GM18505 (cell line): ENCODE measurements around the gene NGEF.
"Not testable (repeated sequence)": the region's sequence is repeated elsewhere in the genome, so short reads cannot be mapped to it uniquely, and the experiment has no call there.

Experiments used
- ATAC-seq: cut with Tn5 transposase; IDR thresholded peaks from one replicate; pipeline ENCODE4 v1.9.1; 2021; ENCODE audit not compliant: unreplicated experiment
- POLR2A ChIP-seq: IDR thresholded peaks from 4 replicates; pipeline ENCODE4 v1.6.1; 2011; ENCODE audit warnings: borderline replicate concordance; ENCODE audit not compliant: insufficient read depth, insufficient read length; ENCODE audit errors: extremely low read depth

NGEF gene

DNA sequence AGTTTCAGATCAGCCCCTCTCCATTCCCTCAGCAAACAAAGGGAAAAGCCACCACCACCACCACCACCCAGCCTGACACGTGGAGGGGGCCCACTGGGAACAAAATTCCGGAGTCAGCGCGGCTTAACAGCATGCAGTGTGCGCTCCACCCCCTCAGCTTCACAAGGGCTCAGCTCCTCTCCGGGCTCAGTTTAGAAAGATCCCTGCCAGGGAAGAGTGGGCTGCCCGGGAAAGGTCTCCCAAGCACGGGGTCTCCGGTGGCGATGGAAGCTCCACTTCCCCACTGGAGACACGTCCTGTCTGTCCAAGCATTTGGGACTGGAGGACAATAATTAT, 87.3 kb downstream of the NGEF start:
- TF ChIP-seq POLR2A = no peak
- no peak for ATAC-seq

DNA sequence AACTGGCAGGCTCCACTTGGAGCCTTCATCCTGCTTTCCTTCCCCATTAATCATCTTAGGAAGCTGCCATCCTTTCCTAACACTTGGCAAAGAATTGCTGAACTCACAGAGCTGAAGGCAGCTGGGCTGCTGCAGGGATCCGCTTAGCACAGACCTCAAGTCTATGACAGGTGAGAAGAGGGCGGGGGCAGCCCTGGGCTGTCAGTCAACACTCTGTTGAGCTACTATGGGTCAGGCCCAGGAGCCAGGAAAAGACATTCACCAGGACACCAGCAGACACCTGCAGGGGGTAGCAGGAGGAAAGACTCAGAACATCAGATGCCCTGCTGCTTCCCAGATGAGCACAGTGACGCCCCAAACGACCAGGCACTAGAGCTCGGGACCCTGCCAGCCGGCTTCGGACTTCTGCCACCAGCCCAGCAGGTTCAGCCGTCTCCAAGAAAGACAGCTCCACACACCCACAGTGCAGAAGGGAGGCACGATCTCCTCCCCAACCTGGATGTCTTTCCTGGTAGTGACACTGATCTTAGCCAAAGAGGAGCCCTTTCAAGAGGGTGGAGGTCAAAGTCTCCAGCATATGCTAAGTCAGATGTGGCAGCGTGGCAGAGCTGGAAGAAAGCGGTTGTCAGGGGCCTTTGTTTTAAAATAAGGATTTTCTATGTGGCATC, 87.8 kb downstream of the NGEF start:
- ATAC-seq = no peak
- TF ChIP-seq POLR2A = no peak

DNA sequence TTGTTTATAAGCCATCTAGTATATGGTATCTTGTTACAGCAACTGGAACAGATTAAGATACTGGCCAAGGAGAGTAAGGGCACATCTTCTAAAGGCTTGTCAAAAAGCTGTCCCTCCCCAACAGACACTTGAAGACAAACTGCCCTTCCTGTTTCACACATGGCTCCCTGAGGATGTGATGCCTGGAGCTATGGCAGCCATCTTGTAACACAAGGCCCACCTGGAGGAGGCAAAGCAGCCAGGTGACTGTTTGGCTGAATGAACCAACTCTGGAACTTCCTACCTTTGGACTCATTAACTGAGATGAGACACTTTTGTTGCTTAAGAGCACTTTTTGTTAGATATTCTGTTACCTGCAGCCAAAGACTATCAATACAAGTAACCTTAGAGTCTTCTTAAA, 88.6 kb downstream of the NGEF start:
- TF ChIP-seq POLR2A = no peak
- ATAC-seq = no peak

DNA sequence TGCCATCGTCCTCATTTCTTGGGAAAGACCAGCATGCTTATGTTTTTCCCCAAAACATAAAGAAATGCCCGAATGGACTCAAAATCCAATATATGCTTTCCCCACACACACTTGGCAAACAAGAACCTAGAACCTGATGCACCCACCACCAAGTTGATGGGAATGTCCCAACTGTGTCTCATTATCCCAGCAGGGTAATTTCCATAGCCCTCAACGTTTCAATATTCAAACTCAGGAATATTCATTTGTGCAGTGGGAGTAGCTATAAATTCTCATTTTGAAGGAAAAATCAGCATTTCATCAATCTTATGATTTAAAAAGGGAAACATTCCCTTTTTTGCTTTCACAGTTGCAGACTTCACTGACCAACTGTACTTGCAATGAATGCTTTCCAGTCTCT, 92.3 kb downstream of the NGEF start:
- TF ChIP-seq POLR2A = no peak
- no peak for ATAC-seq

DNA sequence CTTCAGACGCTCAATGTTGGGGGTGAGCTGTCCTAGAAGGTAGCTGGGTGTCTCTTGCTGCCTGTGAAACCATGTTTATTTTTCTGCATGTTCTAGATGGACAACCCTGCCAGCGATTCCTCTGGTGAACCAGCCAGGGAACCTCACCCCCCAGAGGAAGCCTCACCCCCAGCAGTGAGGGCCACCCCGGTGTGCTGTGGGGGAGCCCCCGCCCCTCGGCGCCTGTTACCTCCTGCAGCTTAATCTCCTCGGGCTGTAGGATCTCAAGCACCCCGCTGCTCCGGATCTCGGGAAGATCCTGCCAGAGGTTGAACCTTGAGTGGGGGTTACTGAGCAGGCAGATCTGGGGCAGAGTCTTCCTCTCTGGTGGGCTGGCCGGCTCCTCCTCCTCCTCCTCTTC, 93.0 kb downstream of the NGEF start:
- no peak for ATAC-seq
- TF ChIP-seq POLR2A = no peak

DNA sequence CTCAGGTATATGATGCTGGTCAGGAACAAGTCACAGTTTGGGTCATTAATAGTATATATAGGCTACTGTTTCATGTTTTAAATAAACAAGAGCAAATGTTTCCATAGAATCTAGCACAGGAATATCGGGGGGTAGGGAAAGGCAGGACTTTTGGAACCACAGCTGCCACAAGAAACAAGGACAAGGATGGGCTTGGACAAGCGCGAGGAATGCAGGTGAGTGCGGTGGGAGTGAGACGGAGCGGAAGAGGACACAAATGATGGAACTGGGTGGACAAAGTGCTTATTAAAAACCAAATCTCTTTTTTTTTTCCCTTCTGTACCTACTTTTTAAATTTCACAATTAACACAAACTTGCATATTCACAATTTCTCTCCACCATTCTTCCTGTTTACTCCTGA, 93.9 kb downstream of the NGEF start:
- ATAC-seq = no peak
- TF ChIP-seq POLR2A = no peak

DNA sequence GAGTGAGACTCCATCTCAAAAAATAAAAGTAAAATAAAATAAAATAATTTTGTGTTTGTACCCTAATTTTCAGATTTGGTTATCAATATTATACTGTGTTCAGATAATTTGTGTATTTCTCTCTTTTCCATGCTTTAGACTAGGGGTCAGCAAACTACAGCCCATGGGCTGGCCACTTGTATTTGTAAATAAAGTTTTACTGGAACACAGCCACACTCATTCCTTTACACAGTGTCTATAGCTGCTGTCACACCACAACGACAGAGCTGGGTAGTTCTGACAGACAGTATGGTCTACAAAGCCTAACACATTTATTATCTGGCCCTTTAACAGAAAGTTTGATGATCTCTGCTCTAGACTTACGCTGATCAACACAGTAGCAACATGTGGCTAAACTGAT, 99.2 kb downstream of the NGEF start:
- TF ChIP-seq POLR2A = no peak
- ATAC-seq = no peak

DNA sequence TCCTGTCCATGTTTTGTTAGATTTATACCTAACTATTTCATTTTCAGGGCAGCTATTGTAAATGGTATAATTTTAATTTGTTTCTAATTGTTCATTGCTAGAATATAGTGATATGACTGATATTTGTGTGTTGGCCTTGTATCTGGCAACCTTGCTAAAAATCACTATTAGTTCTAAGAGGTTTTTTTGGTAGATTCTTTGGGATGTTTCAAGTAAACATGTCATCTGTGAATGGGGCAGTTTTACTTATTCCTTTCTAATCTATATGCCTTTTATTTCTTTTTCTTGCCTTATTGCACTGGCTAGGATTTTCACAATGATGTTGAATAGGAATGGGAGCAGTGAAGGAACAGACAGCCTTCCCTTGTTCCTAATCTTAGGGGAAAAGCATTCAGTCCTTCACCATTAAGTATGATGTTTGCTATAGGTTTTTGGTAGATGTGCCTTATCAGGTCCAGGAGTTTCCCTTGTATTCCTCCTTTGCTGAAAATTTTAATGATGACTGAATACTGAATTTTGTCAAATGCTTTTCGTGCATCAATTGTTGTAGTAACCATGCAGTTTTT, 101.3 kb downstream of the NGEF start:
- no peak for TF ChIP-seq POLR2A
- no peak for ATAC-seq

DNA sequence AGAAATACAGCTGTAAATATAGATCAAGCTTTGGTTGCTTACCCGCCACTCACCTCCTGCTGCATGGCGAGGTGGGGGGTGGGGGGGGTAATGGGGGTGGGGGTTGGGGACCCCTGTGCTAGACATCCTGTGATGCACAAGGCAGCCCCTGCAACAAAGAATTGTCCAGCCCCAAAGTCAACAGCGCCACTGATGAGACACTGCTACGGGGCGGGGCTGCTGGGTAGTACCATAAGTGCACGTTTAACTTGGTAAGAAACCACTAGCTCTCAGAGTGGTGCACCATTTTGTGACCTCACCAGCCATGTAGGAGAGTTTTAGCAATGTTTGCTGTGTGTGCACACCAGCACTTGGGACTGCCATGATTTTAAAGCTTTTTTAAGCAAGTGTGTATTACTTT, 102.7 kb downstream of the NGEF start:
- TF ChIP-seq POLR2A = no peak
- ATAC-seq = no peak

DNA sequence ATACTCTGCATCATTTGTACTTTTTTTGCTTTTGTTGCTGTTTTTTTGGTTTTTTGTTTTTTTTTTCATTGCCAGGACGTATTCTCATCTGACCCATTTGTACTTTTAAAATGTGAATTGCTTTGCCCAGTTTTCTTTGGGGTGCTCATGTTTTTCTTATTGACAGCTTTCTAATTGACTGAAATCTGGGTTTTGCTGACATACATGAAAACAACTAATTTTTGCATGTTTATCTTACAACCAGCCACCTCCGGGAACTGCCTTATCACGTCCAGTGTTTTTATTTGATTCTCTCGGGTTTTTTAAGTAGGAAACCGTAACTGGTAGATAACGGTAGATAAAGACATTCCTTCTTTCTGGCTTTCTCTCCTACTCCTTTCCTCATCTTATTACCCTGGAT, 104.4 kb downstream of the NGEF start:
- TF ChIP-seq POLR2A = no peak
- ATAC-seq = no peak

DNA sequence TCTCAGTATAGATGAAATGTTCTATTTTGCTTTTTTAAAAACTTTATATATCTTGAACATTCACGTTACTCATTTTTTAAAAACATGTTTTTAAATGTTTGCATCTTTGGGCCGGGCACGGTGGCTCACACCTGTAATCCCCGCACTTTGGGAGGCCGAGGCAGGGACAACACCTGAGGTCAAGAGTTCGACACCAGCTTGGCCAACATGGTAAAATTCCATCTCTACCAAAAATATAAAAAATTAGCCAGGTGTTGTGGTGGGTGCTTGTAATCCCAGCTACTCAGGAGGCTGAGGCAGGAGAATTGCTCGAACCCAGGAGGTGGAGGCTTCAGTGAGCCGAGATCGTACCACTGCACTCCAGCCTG, 105.4 kb downstream of the NGEF start:
- ATAC-seq = not testable (repeated sequence)

DNA sequence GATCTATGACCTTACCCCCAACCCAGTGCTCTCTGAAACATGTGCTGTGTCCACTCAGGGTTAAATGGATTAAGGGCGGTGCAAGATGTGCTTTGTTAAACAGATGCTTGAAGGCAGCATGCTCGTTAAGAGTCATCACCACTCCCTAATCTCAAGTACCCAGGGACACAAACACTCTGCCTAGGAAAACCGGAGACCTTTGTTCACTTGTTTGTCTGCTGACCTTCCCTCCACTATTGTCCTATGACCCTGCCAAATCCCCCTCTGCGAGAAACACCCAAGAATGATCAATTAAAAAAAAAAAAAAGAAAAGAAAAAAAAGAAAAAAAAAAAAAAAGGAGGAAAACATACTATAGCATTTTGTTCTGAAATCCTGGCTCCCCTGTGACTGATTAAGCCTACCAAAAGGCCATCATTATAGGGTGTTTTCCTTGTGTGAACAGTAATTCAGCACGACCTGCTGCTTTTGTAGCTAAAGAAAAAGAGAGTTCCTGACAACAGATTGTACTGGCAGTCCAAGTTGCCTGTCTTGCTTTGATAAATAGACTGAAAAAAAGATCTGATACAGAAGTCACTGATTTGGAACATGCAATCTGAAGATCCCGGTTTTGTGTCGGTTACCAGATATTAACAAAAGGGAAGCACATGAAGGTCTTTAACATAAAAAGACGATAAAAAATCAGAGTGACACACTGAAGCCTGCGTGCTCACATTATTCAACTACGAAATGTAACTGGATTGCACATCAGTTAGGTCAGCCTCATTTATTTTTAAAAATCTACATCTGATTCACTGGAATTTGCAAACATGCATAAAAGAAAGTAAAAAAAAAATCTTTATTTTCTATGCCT, 106.0 kb downstream of the NGEF start:
- ATAC-seq = not testable (repeated sequence)

DNA sequence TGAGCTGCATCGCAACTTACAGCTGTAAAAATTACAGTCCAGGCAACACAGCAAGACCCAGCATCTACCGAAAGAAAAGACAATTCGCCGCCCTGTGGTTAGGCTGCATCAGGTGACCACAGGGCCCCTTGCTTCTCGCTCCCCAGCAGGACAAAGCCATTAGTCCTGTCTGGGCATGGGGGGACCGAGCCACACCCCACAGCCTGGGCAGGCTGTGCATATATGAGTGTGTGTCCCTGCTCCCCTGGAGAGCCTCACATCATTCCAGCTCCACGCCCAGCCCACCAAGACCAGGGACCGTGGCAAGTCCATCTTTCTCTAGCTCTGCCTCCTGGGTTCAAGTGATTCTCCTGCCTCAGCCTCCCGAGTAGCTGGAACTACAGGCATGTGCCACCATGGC, 109.1 kb downstream of the NGEF start:
- ATAC-seq = no peak

DNA sequence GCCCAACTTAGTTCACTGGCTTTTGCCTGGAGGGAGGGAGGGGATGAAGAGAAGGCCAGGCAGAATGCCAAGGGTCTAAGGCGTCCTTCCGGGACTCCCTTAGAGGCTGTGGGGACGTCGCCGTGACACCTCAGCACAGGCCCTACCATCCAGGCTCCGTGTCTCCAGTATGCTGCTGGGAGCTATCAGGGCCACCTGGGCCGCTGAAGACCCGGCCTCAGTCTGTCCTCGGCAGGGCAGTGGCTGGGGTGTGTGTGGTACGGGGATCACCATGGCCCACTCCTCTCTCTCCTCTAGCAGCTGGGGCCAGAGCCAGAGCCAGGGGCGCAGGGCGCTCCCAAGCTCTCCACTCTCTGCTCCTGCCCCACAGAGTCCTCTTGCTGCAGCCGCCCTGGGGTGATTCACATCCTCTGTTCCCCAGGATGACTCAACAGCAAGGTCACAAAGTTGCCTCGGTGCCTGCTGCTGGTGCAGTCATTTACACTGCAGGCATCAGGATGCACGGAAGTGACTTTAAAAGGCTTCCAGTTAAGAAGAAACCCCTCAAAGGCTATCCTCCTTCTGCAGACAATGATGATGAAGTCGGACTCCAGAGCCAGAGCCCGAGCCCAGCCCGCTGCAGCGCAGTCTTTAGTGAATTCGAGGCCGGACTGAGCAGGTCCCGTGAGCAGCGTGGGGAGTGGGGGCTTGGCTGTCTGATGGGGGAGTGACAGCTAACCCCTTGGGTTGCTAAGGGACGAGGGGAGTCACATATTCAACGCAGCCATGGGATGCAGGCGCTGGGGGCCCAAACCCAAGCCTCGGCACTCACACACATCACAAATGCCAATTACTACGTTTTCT, 111.1 kb downstream of the NGEF start:
- no peak for ATAC-seq
- TF ChIP-seq POLR2A = no peak

More for the DNA sequence above, 109.1 kb downstream of the NGEF start:
- no peak for TF ChIP-seq POLR2A
